ENCODE measurements around the gene FAM241B. TPM values are rescaled to one million over a fixed set of nuclear protein-coding genes. Genes with fewer than 3 reads are reported as not detected.

Gene FAM241B
- total RNA-seq, 1 donor from 2014 or later = 10.1 TPM

DNA sequence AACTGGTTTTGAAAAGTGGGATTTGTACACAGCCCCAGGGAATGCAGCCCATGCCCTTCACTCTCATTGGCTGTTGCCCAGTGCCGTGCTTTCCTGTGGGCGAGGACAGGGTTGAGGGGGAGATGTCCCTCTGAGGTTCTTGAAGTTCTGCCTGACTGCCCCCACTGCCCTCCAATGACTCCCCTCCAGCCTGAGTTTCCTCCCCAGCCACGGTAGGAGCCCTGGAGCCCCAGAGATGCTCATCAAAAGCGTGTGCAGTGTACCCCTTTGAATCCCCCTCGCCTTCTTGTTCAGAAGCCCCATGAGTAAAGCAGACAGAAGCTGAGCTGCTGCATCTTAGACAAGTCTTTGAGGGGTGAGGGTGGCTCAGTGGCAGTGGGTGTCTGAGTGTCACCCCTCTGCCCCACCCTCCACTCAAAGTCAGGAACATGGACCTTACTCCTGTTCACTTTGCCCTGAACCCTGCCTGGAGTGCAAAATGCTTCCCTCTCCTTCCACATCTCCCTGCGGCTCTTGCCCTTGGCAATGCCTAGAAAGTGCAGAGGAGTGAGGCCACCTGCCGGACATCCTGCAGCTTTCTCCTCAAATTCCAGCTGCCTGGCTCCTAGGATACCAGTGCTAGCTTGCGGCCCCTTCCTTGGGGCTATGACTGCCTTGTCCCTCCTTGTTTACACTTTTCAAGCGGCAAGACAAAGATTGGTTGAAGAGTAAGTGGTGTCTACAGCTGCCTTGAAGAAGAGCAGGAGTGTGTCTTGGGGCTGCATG lies 19.9 kb downstream of the FAM241B start:
- no peak for DNase-seq

DNA sequence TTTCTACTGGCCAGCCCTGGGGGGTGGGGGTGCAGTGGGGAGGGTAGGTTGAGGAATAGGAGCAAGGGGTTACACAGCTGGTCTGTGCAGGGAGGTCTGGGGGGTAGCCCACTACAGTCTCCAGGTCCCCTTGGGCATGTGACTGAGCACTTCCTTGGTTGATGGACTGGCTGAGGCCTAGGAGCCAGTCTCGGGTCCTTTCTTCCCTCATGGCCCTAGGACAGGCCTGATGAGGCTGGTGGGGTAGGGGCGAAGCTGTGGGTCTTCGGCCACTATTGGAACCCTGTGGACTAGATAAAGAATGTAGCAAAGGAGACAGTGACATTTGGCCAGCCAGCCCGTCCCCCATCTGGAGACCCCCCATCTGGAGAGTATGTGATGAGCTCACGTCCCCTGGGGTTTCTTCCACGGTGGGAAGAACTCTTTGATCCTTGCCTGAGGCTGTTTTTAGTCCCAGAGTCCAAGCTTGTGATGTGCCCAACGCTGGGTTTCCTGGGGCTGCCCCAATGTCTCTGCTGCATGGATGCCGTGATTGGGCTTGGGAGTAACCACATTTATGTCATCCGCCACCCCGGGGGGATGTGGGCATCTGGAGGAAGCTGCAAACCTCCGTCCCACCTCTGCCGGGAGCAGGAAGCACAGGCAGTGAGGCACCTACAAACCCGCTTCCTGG lies 20.7 kb downstream of the FAM241B start:
- no peak for DNase-seq

DNA sequence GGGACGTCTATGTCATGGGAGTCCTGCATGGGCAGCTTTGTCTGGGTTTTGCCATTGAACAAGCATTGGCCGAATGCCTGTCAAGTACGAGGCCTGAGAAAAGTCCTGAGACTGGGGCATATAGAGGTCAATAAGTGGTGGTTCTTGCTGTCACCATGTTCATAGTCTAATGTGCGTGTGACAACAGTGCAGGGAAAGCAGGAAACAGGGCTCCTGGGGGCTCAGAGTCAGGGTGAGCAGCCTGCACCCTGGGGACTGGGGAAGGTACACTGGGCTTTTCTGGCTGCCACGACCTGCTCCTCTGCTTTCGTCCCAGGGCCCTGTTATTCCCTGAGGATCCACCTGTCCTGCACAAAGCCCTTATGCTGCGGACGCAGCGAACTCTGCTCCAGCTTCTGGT lies 21.3 kb downstream of the FAM241B start:
- no peak for DNase-seq

DNA sequence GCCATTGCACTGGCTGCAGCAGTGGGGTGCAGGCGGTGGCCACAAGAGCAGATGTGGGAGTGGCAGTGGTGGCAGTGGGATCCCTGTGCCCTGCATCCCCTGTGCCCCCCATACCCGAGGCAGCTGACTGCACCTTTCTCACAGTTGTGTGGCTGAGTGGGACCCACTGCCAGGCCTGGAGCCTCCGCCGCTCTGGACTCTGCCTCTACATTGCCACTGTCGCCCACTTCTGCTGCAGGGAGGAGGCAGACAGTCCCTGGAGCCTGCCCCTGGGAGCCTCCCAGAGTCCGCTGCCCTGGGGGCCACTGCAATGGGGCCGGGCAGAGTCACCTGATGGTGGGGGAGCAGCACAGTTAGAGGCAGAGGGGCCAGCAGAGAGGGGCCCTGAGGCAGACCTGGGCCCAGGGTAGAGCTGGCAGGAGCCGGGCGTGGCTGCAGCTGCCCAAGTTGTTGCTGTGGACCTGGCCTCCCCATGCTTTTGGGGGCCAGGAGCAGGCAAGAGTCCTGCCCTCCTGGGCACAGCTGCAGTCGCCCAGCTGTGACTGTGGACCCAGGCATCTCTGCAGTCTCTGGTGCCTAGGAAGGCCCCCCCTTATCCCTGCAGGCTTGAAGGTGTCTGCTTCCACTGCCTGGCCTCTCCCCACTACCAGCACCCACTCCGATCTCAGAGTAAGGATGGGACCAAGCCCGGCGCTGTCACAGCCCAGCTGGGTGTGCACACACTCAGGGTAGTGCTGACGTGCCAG lies 22.2 kb downstream of the FAM241B start:
- no peak for DNase-seq

DNA sequence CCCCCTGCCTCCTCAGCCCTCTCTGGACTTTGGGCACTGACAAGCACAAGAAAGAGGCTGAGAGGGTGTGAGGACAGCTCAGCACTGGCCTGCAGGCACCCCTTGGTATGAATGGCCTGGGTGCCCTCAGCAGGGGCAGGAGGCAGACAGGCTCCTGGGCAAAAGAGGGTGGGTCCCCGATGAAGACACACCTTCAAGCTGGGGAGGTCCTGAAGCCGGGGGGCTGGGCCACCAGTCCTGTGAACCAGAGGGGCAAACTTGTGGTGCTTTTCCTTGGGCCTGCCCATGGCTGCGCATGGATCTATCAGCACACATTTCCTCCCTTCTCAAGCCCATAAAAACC lies 22.8 kb downstream of the FAM241B start:
- DNase-seq = no peak

DNA sequence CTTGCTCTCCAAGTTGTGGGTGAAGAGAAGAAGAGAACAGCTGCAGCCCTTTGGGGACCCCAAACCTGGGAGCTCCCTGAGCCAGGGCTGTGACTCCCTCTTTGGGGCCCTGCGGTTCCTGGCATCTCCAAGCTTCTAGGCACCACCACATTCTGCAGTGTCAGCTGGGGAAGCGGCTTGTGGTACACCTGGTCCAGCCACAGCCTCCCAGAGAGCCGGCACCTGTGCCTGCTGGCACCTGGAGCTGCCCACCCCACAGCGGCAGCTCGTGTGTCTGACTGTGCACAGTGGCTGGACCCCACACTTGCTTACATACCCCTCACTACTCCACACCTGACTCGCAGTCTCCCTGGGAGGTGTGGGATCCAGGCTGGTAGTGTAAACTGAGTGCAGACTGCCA lies 23.5 kb downstream of the FAM241B start:
- DNase-seq = no peak

DNA sequence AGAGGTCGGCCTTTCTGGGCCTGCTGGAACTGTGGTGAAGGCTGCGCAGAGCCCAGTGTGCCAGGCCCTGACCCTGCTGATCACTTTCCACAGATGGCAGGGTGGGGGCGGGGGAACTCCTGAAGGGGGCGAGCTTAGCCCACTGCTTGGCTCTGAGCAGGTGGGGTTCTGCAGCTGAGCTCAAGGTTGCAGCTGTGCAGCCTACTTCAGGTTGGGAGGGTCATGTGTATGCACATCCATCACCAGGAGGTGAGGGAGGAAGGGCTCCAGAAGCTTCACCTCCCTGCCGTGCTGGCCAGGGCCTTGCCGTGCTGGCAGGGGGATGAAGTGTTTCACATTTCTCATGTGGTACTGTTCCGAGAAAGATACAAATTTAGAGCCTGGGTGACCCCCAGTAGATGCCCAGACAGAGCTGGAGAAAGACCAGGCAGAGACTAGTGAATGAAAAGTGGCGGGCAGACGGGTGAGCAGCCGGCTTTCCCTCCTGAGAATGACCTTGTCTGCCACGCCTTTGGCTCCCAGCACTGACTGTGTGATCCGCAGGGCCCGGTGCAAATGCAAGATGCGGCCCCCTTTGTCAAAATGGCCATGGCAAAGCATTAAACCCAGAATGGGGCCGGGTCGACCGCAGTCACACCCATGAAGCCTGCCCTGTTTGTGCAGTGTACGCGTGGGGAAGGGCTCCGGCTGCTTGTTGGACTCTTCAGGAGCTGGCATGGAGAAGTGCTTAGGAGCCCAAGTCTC lies 25.2 kb downstream of the FAM241B start:
- DNase-seq = no peak

DNA sequence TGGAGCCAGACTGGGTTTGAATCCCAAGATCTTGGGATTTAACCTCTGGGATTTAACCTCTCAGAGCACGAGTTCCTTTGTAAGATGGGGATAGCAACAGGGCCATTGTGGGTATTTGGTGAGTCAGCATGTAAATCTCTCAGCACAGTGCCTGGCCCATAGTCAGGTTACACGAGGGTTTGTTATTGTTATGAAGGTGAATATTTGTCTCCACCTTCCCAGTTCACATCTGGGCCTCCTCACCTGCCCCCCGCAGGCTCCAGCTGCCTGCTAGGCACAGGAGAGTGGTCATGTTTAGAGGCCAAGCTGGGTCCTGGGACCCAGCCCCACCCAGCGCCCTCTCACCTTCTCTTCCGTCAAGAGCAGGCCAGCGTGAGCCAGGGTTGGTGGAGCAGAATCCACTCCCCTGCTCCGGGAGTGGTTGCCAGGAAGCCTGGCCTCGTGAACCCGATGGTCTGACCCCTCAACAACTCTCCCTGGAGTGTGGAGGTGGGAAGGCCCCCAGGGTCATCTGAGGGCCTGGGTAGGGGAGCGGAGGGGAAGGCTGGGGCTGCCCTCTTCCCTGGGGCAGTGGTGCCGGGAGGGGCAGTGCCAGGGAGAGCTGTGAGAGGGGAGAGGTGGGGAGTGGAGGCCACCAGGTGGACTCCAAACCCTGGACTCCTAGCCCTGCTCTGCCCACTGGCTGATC lies 26.0 kb downstream of the FAM241B start:
- DNase-seq = no peak

DNA sequence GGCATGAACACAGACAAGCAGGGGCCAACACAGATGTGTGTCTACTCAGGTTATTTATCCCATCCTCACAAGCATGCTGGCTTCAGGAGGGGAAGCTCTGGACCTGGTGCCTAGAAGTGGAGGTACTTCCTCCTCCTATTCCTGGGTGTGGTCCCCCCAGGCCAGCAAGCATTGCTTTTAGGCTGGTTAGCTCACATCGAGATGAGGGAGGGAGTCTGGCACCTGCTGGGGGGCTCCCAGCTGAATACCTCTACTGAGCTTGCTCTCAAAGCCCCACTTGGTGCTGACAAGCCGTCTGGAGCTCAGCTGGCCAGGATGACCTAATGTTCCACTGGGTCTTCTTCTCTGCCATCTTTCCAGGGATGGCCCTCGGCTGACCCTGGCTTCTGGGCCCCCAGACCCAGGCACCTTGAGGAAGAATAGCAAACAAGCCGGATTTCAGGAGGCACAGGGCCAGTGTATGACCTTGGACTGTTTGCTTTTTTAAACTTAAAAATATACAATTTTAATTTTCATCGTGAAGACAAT lies 26.8 kb downstream of the FAM241B start:
- no peak for DNase-seq

DNA sequence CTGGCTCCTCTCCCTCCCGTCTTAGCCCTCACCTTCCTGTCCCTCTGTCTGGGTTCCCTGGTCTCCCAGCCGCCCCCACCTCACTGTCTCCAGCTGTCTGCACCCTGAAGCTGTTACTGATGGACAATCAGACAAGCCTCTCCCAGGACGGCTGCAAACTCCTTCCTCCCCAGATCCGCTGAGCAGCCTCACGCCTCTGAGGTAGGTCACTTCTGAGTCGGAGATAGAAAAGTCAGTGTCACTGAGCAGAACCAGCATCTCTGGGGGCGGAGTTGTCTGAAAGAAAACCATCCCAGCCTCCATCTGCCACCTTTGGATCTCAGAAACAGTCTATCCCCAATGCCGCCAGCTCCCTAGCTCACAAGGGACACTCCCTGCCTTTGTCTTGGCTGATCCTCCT lies 27.4 kb downstream of the FAM241B start:
- DNase-seq = no peak

DNA sequence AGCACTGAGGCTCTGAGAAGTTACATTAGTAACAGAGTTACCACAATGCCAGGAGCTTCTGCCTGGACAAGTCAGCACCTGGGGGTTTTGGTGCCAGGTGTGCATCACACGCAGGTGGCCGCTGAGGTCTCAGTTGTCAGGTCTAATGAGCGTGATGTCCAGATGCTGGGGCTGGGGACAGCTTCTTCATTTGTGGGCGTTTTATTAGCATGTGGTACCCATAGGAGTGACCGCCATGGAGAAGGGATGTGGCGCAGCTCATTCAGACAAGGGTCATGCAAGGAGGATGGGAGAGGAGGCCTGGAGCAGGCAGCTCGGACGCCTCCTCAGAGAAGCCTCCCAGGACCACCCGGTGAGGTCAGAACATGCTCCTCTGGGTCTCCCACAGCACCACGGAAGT lies 27.8 kb downstream of the FAM241B start:
- DNase-seq = no peak

DNA sequence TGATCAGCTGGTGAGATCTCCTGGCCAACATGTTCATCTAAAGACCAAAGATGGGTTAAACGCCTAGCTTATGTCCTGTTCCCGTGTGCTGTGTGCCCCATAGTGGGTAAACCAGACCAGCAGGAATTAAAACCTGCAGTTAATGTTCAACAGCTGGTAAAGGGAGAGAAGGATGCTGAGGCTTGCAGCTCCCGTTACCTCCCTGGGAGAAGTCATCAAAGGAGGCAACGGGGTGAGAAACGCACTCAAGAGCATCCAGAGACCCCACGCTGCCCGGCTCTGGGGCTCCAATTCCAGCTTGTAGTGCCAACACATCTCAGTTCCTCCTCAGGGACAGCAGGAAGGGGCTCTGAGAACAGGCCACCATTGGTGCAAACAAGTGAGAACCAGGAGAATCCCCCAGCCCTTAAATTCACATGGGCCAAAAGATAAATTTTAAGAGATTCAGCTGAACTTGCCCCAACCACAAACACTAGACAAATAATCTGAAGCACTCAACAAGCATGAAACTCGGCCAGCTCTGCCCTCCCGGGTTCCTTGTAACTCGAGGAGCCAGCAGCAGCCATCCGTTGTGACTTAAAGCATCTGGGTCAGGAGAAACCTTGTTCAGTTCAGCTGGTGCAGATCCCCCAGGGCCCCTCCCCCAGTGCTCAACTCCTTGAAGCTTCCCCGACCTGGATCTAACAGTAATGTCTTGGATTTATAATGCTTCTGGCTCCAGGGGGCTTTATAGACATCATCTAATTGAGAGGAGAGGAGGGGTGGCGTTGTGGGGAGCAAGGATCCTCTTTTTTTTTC lies 29.4 kb downstream of the FAM241B start:
- no peak for DNase-seq

DNA sequence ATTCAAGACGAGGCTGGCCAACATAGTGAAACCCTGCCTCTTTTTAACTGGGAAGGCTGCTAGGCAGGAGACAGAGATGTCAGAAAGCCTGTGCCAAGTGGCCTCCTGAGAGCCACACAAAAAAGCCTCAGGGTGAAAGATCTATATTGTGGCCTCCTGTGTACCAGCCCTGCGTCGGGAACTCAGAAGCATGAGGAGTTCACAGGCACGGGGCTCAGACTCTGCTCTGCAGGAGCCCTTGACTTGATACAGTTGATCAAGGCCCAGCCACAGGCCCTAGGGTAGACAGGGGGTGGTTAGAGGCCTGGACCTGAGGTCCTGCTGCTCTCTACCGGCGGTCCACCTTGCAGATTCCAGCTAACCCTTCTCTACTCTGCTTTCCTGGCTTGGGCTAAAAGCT lies 30.2 kb downstream of the FAM241B start:
- no peak for DNase-seq

DNA sequence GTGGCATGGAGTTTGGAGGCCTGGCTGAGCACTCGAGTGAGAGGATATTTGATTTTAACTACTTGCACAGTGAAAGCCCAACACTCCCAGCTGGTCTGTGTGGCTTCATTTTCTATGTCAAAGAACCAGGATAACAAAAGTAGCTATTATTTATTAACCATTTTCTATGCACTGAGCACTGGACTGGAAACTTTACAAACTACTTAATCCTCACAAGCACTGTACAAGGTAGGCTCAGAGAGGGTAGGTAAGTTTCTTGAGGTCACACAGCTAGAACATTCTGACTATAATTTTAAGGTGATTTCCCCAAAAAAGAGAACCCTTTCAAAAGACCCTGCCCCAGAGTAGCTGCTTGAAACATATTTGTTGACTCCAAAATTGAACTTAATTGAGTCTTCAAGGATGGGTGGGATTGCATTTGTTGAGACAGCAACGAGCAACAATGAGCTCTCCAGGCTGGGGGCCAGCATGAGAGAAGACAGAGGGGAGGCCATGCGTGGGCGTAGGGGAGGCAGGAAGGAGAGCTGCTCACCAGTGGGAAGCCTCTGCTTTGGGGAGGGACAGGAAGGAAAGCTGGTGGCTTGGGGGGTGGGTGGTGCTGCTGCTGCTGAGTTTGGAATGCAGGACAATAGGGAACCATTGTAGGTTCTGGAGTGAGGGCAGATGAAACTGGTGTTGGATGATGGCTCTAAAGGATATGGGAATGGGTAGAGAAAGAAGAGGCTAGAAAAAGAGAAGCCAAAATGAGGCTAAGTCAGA lies 31.5 kb downstream of the FAM241B start:
- DNase-seq = no peak

DNA sequence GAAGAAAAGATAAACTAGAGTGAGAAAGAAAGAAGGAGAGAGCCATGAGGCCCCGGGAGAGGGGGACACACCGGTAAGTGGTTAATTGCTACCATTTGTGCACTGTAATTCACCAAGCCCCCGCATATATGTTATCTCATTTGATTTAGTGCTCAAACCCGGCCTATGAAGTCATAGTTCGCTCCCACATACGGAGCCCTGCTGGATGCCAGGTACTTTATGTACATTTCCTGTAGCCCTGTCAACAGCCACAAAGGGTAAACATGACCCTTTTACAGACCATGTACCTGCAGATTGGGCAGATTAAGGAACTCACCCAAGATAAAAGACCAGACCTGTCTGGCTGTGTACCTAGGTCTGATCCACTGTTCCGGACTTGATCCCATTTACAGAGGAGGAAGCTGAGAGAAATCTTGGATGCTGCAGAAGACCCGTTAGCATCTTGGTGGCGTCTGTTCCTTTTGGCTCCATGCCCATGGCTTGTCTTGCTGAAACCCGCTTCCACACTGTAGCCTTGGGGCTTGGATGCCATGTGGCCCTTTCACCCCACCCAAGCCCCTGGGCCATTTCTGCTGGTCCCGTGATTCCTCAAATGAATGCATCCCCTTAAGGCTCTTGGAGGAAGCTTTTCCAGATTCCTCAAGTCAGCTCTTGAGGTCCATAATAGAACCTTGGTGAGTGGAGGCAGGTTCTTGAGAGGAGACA lies 32.3 kb downstream of the FAM241B start:
- DNase-seq = no peak

DNA sequence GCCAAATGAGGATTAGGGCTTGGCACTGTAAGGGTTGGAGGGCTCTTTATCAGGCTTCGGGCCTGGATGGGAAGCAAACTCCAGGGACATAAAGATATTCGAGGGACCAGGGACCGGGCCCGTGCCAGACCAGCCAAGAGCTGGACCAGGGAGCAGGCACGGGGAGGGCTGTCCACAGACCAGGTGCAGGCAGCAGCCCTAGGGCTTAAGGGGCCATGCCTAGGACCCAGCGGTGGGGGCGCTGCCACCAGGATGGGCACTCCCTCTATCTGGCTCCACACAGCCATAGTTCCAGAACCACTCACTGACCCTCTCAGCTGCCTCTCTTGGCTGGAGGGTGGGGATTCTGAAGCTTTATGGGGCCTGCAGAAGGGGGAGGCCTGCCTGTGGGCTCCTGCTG lies 32.9 kb downstream of the FAM241B start:
- DNase-seq = no peak

DNA sequence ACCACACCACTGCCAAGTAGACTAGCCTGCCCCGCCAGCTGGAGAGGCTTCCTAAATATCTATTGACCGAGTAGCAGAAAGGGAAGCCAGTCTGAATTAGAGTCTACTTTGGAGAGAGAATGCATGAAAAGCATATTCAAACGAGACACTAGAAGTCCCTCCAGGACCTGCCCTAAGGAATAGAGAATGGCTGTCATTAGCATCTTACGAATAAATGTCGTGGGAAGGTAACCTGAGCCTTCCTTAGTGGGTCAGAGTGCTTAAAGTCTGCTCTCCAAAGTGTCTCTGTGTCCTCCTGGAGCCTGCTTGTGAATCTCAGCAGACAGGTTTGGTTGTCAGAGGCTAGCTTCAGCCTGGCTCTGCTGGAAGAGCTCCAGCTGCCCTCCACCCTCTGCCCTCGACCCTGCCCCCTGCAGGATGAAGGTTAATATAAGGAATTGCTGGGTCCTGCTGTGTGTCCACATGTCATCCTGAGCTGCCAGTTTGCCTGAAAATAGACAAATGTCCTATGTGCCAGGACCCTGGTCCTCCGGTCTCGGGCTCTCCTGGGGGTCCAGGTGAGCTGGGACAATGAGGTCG lies 33.4 kb downstream of the FAM241B start:
- no peak for DNase-seq

DNA sequence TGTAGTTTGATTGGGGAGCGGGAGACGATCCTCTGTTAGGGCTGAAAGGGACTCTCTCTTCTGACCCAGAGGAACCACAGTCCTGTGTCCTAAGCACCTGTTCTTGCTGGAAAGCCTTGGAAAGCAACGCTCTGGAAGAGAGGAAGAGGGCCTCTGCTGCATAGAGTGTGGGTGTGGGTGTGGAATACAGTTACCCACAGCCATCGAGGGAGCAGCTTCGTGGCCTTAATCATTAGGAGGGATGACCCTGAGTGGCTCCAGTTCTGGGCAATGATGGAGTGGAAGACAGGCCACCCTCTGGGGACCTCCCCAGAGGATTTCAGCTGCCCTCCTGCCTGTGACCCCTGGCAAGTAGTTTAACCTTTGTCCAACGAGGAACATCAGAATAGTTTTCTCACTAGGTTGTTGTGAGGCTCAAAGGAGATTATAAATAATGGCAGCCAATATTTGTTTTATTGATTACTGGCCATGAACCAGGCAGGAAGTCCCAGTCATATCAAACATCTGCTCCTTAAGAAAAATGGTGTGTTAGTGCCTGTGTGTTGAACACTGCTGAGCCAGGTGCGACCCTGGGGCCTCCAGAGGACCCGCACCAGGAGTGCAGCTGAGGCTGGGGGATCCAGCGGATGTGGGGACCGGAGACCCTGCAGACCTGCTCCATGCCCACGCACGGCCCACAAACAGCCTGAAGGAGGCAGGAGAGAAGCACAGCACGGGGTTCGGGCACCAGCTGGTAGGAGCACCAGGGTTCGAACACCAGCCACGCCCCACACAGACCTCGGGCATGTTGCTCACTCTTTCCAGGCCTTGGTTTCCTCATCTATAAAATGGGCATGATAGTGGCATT lies 35.6 kb downstream of the FAM241B start:
- no peak for DNase-seq
